K562 (cell line): ENCODE measurements around the gene AGAP1. TPM values are rescaled to one million over a fixed set of nuclear protein-coding genes. Genes with fewer than 3 reads are reported as not detected.

Source experiments
- ATAC-seq: fragments of 200-7000 bp; cut with Tn5 transposase; 3 replicates; pipeline ENCODE4 v1.9.1; 2020; ENCODE audit warnings: moderate library complexity
- BruUV-seq: library from RNA; stranded (reverse); fragments of 400-500 nt; replicated peaks from 2 replicates; lab custom pipeline; 2021; lab: Mats Ljungman, UMichigan
- CTCF ChIA-PET: fragments of 300-600 bp; formaldehyde crosslinking; extraction: SDS; loops from one replicate; lab custom pipeline; 2021; ENCODE audit warnings: low intra/inter-chr PET ratio; lab: Yijun Ruan, JAX
- POLR2A ChIA-PET: fragments of 300-600, 350-650 bp; sonication (Branson Sonifier 250); formaldehyde crosslinking; extraction: SDS; loops from one replicate; lab custom pipeline; 2021; ENCODE audit warnings: antibody characterized with exemption, inconsistent platforms; lab: Yijun Ruan, JAX
- DNase-seq, 4 experiments: peaks; one replicate each; pipeline versions ENCODE4 v3.0.0 to v3.0.0-alpha.2; 2011 to 2018; ENCODE audit warnings: low spot score in 3 of 4, mixed read lengths in 3 of 4; ENCODE audit errors: extremely low read depth in 1 of 4
- FAIRE-seq: peaks from 2 replicates; lab custom pipeline; 2011; peaks lifted over from hg19 to GRCh38; lab: Jason Lieb, UNC
- H2AFZ ChIP-seq: 2 replicates; pipeline ENCODE4 v1.6.0; 2011; ENCODE audit warnings: low read depth, low read length, control low read depth, inconsistent platforms
- H3K27ac ChIP-seq: fragments of 200-600 bp; 3 replicates; pipeline ENCODE4 v1.8.0; 2011; ENCODE audit warnings: low read depth, mild to moderate bottlenecking, control low read depth, inconsistent platforms, low read length, moderate library complexity, mixed read lengths; ENCODE audit errors: extremely low read depth
- H3K27me3 ChIP-seq, 2 experiments: fragments of 300-600 bp in 1 of 2; 2 replicates in 1 of 2; 3 replicates in 1 of 2; pipeline versions ENCODE4 v1.6.0 to v1.8.0; 2011; ENCODE audit warnings: inconsistent platforms in 2 of 2, low read length in 2 of 2, mild to moderate bottlenecking in 1 of 2, mixed read lengths in 1 of 2, moderate library complexity in 1 of 2; ENCODE audit not compliant: control insufficient read depth in 2 of 2, insufficient read depth in 2 of 2
- H3K36me3 ChIP-seq: fragments of 300-600 bp; 3 replicates; pipeline ENCODE4 v1.8.0; 2011; ENCODE audit warnings: mild to moderate bottlenecking, low read length, inconsistent platforms; ENCODE audit not compliant: control insufficient read depth, insufficient read depth
- H3K4me1 ChIP-seq, 2 experiments: fragments of 200-600 bp in 1 of 2; replicated peaks in 1 of 2; 2 replicates in 1 of 2; 3 replicates in 1 of 2; pipeline versions ENCODE4 v1.5.1 to v1.8.0; 2011; ENCODE audit warnings: inconsistent platforms in 2 of 2, low read length in 2 of 2, mild to moderate bottlenecking in 1 of 2, mixed read lengths in 1 of 2, moderate library complexity in 1 of 2; ENCODE audit not compliant: control insufficient read depth in 2 of 2, insufficient read depth in 2 of 2
- H3K4me2 ChIP-seq: 2 replicates; pipeline ENCODE4 v1.6.1; 2011; ENCODE audit warnings: low read length, control low read depth, inconsistent platforms, mixed read lengths; ENCODE audit not compliant: insufficient read depth
- H3K4me3 ChIP-seq: fragments of 200-600 bp; sonication (generic), shearing (Covaris generic); 2 replicates; pipeline ENCODE4 v1.5.1; 2016; ENCODE audit warnings: control low read depth, inconsistent platforms
- H3K79me2 ChIP-seq: fragments of 200-600 bp; 3 replicates; pipeline ENCODE4 v1.8.0; 2011; ENCODE audit warnings: low read length, inconsistent platforms; ENCODE audit not compliant: control insufficient read depth, insufficient read depth
- H3K9ac ChIP-seq, 2 experiments: 2 replicates each; pipeline versions ENCODE4 v1.6.0 to v1.6.1; 2011; ENCODE audit warnings: low read depth in 2 of 2, low read length in 2 of 2, control low read depth in 1 of 2, inconsistent platforms in 1 of 2, mild to moderate bottlenecking in 1 of 2, mixed read lengths in 1 of 2; ENCODE audit not compliant: insufficient read depth in 1 of 2
- H3K9me1 ChIP-seq: one replicate; pipeline ENCODE4 v1.6.0; 2011; ENCODE audit warnings: inconsistent platforms, mild to moderate bottlenecking, low read length, moderate library complexity; ENCODE audit not compliant: control insufficient read depth, insufficient read depth
- H3K9me3 ChIP-seq: replicated peaks from 2 replicates; pipeline ENCODE4 v1.5.1; 2011; ENCODE audit warnings: low read depth, low read length, inconsistent platforms; ENCODE audit not compliant: control insufficient read depth, insufficient read depth
- H4K20me1 ChIP-seq: replicated peaks from 2 replicates; pipeline ENCODE4 v1.6.1; 2011; ENCODE audit warnings: low read length, inconsistent platforms, mixed read lengths; ENCODE audit not compliant: control insufficient read depth, insufficient read depth
- ETV1 ChIP-seq: fragments of 450-650 bp; conservative IDR thresholded peaks from 2 replicates; pipeline ENCODE4 v1.6.1; 2016; ENCODE audit warnings: missing genetic modification characterization, control low read depth, low read depth, missing compliant biosample characterization
- MCM7 ChIP-seq, 2 experiments: fragments of 450-650 bp; IDR thresholded peaks; 2 replicates each; pipeline ENCODE4 v1.6.1; 2016 to 2018
- MIER1 ChIP-seq: fragments of 450-650 bp; IDR thresholded peaks from 2 replicates; pipeline ENCODE4 v1.6.1; 2016; ENCODE audit warnings: antibody characterized with exemption, mild to moderate bottlenecking, low read depth
- NFATC3 ChIP-seq: fragments of 450-650 bp; IDR thresholded peaks from 2 replicates; pipeline ENCODE4 v1.6.1; 2017; ENCODE audit warnings: mild to moderate bottlenecking
- RFX7 ChIP-seq: fragments of 250-450 bp; sonication (Bioruptor Pico); IDR thresholded peaks from 2 replicates; pipeline ENCODE4 v1.5.1; 2021; ENCODE audit warnings: mild to moderate bottlenecking
- SAFB2 ChIP-seq: fragments of 200-400 bp; formaldehyde crosslinking; IDR thresholded peaks from 2 replicates; pipeline ENCODE4 v1.6.1; 2018; ENCODE audit warnings: borderline replicate concordance, low read length, low read depth, moderate library complexity; ENCODE audit not compliant: severe bottlenecking
- SP1 ChIP-seq: sonication (generic); formaldehyde crosslinking; IDR thresholded peaks from 2 replicates; pipeline ENCODE4 v1.8.1; 2022; ENCODE audit warnings: mild to moderate bottlenecking, missing genetic modification reagents
- WGBS: fragments of 100-300 bp; shearing (Covaris generic); methylation state at CpG from one replicate; pipeline ENCODE4 v1.1.6; 2016; ENCODE audit warnings: low coverage, mixed read lengths; ENCODE audit not compliant: insufficient coverage; ENCODE audit errors: missing lambda C conversion rate; 5-methylcytosine and 5-hydroxymethylcytosine counted together
- in situ Hi-C: fragments of 300-500 bp; cut with MboI; formaldehyde crosslinking; loops from 4 replicates; pipeline ENCODE4 v1.15.0; 2018; ENCODE audit warnings: inconsistent platforms, mixed read lengths
- intact Hi-C: fragments of 100-400 bp; cut with micrococcal nuclease; formaldehyde crosslinking; loops from 2 replicates; pipeline ENCODE4 v1.14.2; 2022
- polyA plus RNA-seq, 8 experiments: library from polyadenylated mRNA; depleted of rRNA in 4 of 8; stranded (reverse) in 5 of 8; unstranded in 3 of 8; fragments of >200 nt; fragmentation: Nextera tagmentation in 2 of 8; fragmentation: Illumina TruSeq in 1 of 8; extraction: Ambion mirVana in 2 of 8; extraction: Trizol in 1 of 8; gene quantifications; 2 replicates each; pipeline versions ENCODE4 v1.2.1 to v1.2.3, GENCODE V29; 2011 to 2014; ENCODE audit warnings: inconsistent platforms in 1 of 8, missing spikeins in 1 of 8
- total RNA-seq, 7 experiments: library from RNA; depleted of rRNA in 6 of 7; stranded (reverse); fragments of >200 nt in 6 of 7; fragmentation: Illumina TruSeq in 2 of 7; extraction: Trizol in 2 of 7; gene quantifications; 2 replicates each; pipeline versions ENCODE4 v1.2.1 to v1.2.3, GENCODE V29; 2011 to 2021; ENCODE audit warnings: low replicate concordance in 1 of 7
- TF ChIP-seq, protein P1 (sequence below): fragments of 450-650 bp; formaldehyde crosslinking; IDR thresholded peaks from 2 replicates; pipeline ENCODE4 v1.4.0; 2020; ENCODE audit warnings: mild to moderate bottlenecking, moderate library complexity

AGAP1 gene
- total and polyA plus RNA-seq, 9 of the 15 experiments (the other 6 are each of a cell fraction or from before 2014, with no cell fraction given), result 1.3 to 24.0 (median 10.6) TPM

DNA sequence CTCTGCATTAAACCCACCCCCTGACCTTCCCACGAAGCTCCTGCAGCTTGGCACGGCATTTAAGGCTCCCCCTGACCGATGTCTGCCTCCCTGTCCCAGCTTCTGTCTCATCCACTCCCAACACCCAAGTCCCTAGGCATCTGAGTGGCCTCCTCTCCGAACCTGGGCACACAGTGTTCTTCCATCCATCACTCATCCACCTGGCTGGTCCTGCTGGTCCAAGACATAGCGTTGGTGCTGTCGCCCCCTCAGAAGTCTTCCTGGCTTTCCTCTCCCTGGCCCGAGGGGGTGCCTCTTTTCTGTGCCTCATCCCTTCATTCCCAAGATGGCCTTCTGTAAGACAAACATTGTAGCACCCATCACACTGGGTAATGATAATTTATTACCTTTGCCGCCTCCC lies 350.7 kb downstream of the AGAP1 start (continued):
- no peak for TF ChIP-seq ETV1 (tag)

DNA sequence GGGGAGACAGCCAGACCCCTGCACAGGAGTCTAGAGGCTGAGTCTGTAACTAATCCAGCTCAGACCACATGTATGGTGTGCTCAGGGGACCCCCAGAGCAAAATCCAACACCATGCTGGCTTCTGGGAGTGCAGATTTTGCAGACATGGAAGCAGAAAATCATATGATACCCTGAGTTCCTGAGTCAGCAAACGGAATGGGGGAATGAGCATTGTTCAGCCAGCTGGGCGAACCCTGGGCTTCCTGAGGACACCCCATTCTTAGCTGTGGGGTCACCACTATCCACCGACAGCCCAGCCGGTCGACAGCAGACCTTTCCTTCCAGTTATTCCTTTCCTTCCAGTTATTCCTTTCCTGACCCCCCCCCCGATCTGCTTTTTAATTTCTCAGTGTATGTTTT lies 351.4 kb downstream of the AGAP1 start:
- FAIRE-seq (no peak), DNase-seq (no peak)
- in situ Hi-C loops, result no loop called here
- no peaks in the 10 kb centered on the region for H4K20me1 ChIP-seq
- H3K4me2 ChIP-seq, result no peak overlapping the region
- H2AFZ ChIP-seq, result no peak overlapping the region
- ChIA-PET CTCF (no interaction called here), POLR2A (no interaction called here)
- BruUV-seq, result no TSS peak
- H3K27ac ChIP-seq, result no peak overlapping the region
- no peak overlapping the region for H3K9ac ChIP-seq
- H3K9me1 ChIP-seq, result no peaks in the 10 kb centered on the region
- no peak overlapping the region for H3K4me3 ChIP-seq
- no peaks in the 10 kb centered on the region for H3K79me2 ChIP-seq
- no peaks in the 10 kb centered on the region for H3K9me3 ChIP-seq
- no peaks in the 10 kb centered on the region for H3K4me1 ChIP-seq
- H3K27me3 ChIP-seq, result no peaks in the 10 kb centered on the region
- WGBS, result 86% methylated on average over 4 of the region's 6 CpGs
- intact Hi-C loops, result no loop called here
- no peak for TF ChIP-seq SP1 (CRISPR knock-in tag)
- no peak for TF ChIP-seq MIER1
- TF ChIP-seq ETV1 (tag), result no peak
- no peak for TF ChIP-seq SAFB2
- no peak for TF ChIP-seq MCM7 (IDR thresholded peaks at IDR 0.05)
- TF ChIP-seq NFATC3, result no peak
- no peak for TF ChIP-seq RFX7
- TF ChIP-seq, protein P1, sequence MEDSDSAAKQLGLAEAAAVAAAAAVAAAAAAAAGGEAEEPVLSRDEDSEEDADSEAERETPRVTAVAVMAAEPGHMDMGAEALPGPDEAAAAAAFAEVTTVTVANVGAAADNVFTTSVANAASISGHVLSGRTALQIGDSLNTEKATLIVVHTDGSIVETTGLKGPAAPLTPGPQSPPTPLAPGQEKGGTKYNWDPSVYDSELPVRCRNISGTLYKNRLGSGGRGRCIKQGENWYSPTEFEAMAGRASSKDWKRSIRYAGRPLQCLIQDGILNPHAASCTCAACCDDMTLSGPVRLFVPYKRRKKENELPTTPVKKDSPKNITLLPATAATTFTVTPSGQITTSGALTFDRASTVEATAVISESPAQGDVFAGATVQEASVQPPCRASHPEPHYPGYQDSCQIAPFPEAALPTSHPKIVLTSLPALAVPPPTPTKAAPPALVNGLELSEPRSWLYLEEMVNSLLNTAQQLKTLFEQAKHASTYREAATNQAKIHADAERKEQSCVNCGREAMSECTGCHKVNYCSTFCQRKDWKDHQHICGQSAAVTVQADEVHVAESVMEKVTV, result no peak
- TF ChIP-seq, all 486 proteins: peak for 0
- H3K36me3 ChIP-seq, result no peaks in the 10 kb centered on the region
- no peak for ATAC-seq
